NT2/D1 (cell line): ENCODE measurements around the gene MAGEB3.
"Not testable (repeated sequence)": the region's sequence is repeated elsewhere in the genome, so short reads cannot be mapped to it uniquely, and the experiment has no call there.

Experiments used
- DNase-seq: peaks from one replicate; pipeline ENCODE4 v3.0.0-alpha.2; 2011; ENCODE audit warnings: low read depth, low spot score
- H3K27me3 ChIP-seq: 2 replicates; pipeline ENCODE4 v1.6.0; 2011; ENCODE audit warnings: mild to moderate bottlenecking; ENCODE audit not compliant: insufficient read length, insufficient read depth
- H3K36me3 ChIP-seq: 2 replicates; pipeline ENCODE4 v1.6.1; 2011; ENCODE audit warnings: mild to moderate bottlenecking, low read length, mixed read lengths; ENCODE audit not compliant: insufficient read depth, insufficient read length
- H3K4me1 ChIP-seq: 2 replicates; pipeline ENCODE4 v1.5.1; 2011; ENCODE audit not compliant: insufficient read depth, insufficient read length
- H3K4me3 ChIP-seq: 2 replicates; pipeline ENCODE4 v1.5.1; 2011; ENCODE audit warnings: low read depth; ENCODE audit not compliant: insufficient read length
- H3K9ac ChIP-seq: 2 replicates; pipeline ENCODE4 v1.6.0; 2011; ENCODE audit warnings: low read depth; ENCODE audit not compliant: insufficient read length
- H3K9me3 ChIP-seq: 2 replicates; pipeline ENCODE4 v1.5.1; 2011; ENCODE audit warnings: mild to moderate bottlenecking, low read length; ENCODE audit not compliant: insufficient read depth
- SUZ12 ChIP-seq: IDR thresholded peaks from 2 replicates; pipeline ENCODE4 v1.6.1; 2011; ENCODE audit not compliant: insufficient read length, insufficient read depth; ENCODE audit errors: extremely low read depth
- YY1 ChIP-seq: IDR thresholded peaks from 2 replicates; pipeline ENCODE4 v1.6.1; 2011; ENCODE audit not compliant: insufficient read length, insufficient read depth
- ZNF274 ChIP-seq: IDR thresholded peaks from 2 replicates; pipeline ENCODE4 v1.6.1; 2011; ENCODE audit warnings: mild to moderate bottlenecking, low read depth, low read length

MAGEB3 gene

GRCh38 chrX:30230395-30230794 lies at the start of gene MAGEB3:
MAGEB3 (plus strand) TSS chrX:30230657; CDS start chrX:30235925, 5,268 bp downstream.
- Histone ChIP-seq H3K9ac (no peak within 1 kb of the TSS), H3K9me3 (no peaks in the 10 kb centered on the region), H3K4me3 (no peak within 1 kb of the TSS), H3K27me3 (no peaks in the 10 kb centered on the region), H3K4me1 (no peaks in the 10 kb centered on the region), H3K36me3 (no peaks in the 10 kb centered on the region)
- DNase-seq = no peak
- TF ChIP-seq ZNF274 (no peak), SUZ12 (no peak), YY1 (no peak)

- no peak overlapping the region for H3K4me3 ChIP-seq
- no peaks in the 10 kb centered on the region; the same call in 1 of the 2 replicates for H3K9me3 ChIP-seq
- H3K27me3 ChIP-seq = no peaks in the 10 kb centered on the region
- no peaks in the 10 kb centered on the region for H3K4me1 ChIP-seq
- H3K36me3 ChIP-seq = no peaks in the 10 kb centered on the region
- no peak for DNase-seq
- H3K9ac ChIP-seq = no peak overlapping the region
- TF ChIP-seq SUZ12 = no peak
Measured at GRCh38 chrX:30181353-30181752, 49.1 kb upstream of the MAGEB3 start.

GRCh38 chrX:30183554-30183953 lies 46.9 kb upstream of the MAGEB3 start:
- H3K27me3 ChIP-seq = no peaks in the 10 kb centered on the region
- H3K36me3 ChIP-seq = no peaks in the 10 kb centered on the region
- no peak overlapping the region for H3K4me3 ChIP-seq
- no peaks in the 10 kb centered on the region; the same call in 1 of the 2 replicates for H3K9me3 ChIP-seq
- no peak for DNase-seq
- TF ChIP-seq SUZ12 (no peak), YY1 (no peak), ZNF274 (no peak)
- no peaks in the 10 kb centered on the region for H3K4me1 ChIP-seq
- no peak overlapping the region for H3K9ac ChIP-seq

- Histone ChIP-seq H3K9me3 (no peaks in the 10 kb centered on the region), H3K9ac (no peak overlapping the region), H3K4me3 (no peak overlapping the region), H3K4me1 (no peaks in the 10 kb centered on the region), H3K27me3 (no peaks in the 10 kb centered on the region), H3K36me3 (no peaks in the 10 kb centered on the region)
- no peak for TF ChIP-seq ZNF274
- no peak for TF ChIP-seq SUZ12
- no peak for TF ChIP-seq YY1
- DNase-seq = no peak
Measured at GRCh38 chrX:30190426-30190825, 40.0 kb upstream of the MAGEB3 start.

GRCh38 chrX:30193910-30194309 lies 36.5 kb upstream of the MAGEB3 start:
- H3K4me3 ChIP-seq, H3K36me3 ChIP-seq, H3K9ac ChIP-seq: not testable (repeated sequence)

GRCh38 chrX:30196322-30196721 lies 34.1 kb upstream of the MAGEB3 start:
- H3K9ac ChIP-seq = no peak overlapping the region
- H3K36me3 ChIP-seq = no peaks in the 10 kb centered on the region
- H3K4me3 ChIP-seq = no peak overlapping the region
- H3K4me1 ChIP-seq = no peaks in the 10 kb centered on the region
- no peaks in the 10 kb centered on the region for H3K27me3 ChIP-seq
- no peaks in the 10 kb centered on the region for H3K9me3 ChIP-seq
- DNase-seq = no peak
- TF ChIP-seq YY1 (no peak), SUZ12 (no peak), ZNF274 (no peak)

More at GRCh38 chrX:30193910-30194309, 36.5 kb upstream of the MAGEB3 start:
- not testable (repeated sequence) for H3K27me3 ChIP-seq, H3K9me3 ChIP-seq, DNase-seq, H3K4me1 ChIP-seq

- Histone ChIP-seq H3K4me1 (no peaks in the 10 kb centered on the region), H3K27me3 (no peaks in the 10 kb centered on the region), H3K36me3 (no peaks in the 10 kb centered on the region), H3K9ac (no peak overlapping the region), H3K9me3 (peaks cover 9% of the 10 kb centered on the region; the same call in 1 of the 2 replicates), H3K4me3 (no peak overlapping the region)
- TF ChIP-seq ZNF274 = no peak
- no peak for TF ChIP-seq SUZ12
- TF ChIP-seq YY1 = no peak
- DNase-seq = no peak
Measured at GRCh38 chrX:30212172-30212571, 18.3 kb upstream of the MAGEB3 start.

- no peaks in the 10 kb centered on the region for H3K4me1 ChIP-seq
- no peak within 1 kb of the TSS for H3K4me3 ChIP-seq
- H3K9ac ChIP-seq = no peak within 1 kb of the TSS
- H3K36me3 ChIP-seq = no peaks in the 10 kb centered on the region
- H3K27me3 ChIP-seq = no peaks in the 10 kb centered on the region
- no peak for DNase-seq
- no peak for TF ChIP-seq YY1
- no peak for TF ChIP-seq SUZ12
- TF ChIP-seq ZNF274 = no peak
- peaks cover 30% of the 10 kb centered on the region; the same call in 1 of the 2 replicates for H3K9me3 ChIP-seq
Measured at GRCh38 chrX:30215357-30215843, 15.1 kb upstream of the MAGEB3 start, which contains the start of gene MAGEB2. MAGEB2 (plus strand) TSS chrX:30215563; CDS start chrX:30218581, 3,018 bp downstream.
